AG04450 (cell line): ENCODE measurements around the gene HHIP. TPM values are rescaled to one million over a fixed set of nuclear protein-coding genes. Genes with fewer than 3 reads are reported as not detected.

Experiments used
- CTCF ChIA-PET: fragments of 300-600, 350-600 bp; formaldehyde crosslinking; extraction: SDS; loops from one replicate; lab custom pipeline; 2022; ENCODE audit warnings: antibody characterized with exemption, inconsistent platforms; lab: Charles Lee
- POLR2A ChIA-PET: fragments of 350-600 bp; formaldehyde crosslinking; extraction: SDS; loops from one replicate; lab custom pipeline; 2021; ENCODE audit warnings: antibody characterized with exemption, inconsistent platforms; lab: Yijun Ruan, JAX
- DNase-seq: peaks from one replicate; pipeline ENCODE4 v3.0.0-alpha.2; 2011; ENCODE audit warnings: low read depth, low spot score
- H3K27ac ChIP-seq: one replicate; pipeline ENCODE4 v1.5.1; 2012; ENCODE audit warnings: low read depth, low read length, control low read depth
- H3K27me3 ChIP-seq: one replicate; pipeline ENCODE4 v1.6.0; 2012; ENCODE audit warnings: low read length; ENCODE audit not compliant: control insufficient read depth, insufficient read depth
- H3K4me3 ChIP-seq: 2 replicates; pipeline ENCODE4 v1.5.1; 2011; ENCODE audit warnings: mild to moderate bottlenecking, low read depth, low read length, control low read depth
- H3K9me3 ChIP-seq: 2 replicates; pipeline ENCODE4 v1.5.1; 2012; ENCODE audit warnings: low read length; ENCODE audit not compliant: control insufficient read depth, insufficient read depth
- polyA plus RNA-seq: library from polyadenylated mRNA; depleted of rRNA; stranded (reverse); fragments of >200 nt; gene quantifications from 2 replicates; pipeline ENCODE4 v1.2.3, GENCODE V29; 2011
- TF ChIP-seq, protein P1 (sequence below): IDR thresholded peaks from 2 replicates; pipeline ENCODE4 v1.5.1; 2011; ENCODE audit warnings: low read depth, low read length, control low read depth, inconsistent platforms

HHIP gene
- polyA plus RNA-seq, 1 experiment, result 3.6 TPM

GRCh38 chr4:144653781-144654545 is 8.0 kb downstream of the HHIP start:
- Histone ChIP-seq H3K27ac (no peak overlapping the region), H3K27me3 (no peaks in the 10 kb centered on the region), H3K9me3 (no peaks in the 10 kb centered on the region), H3K4me3 (no peak overlapping the region)
- ChIA-PET POLR2A (no interaction called here), CTCF (interaction anchor here (0.6 kb wide), 1 partner anchor 125 kb away, joined by 3 read pairs; no protein-coding TSS in a partner anchor)
- TF ChIP-seq, protein P1, sequence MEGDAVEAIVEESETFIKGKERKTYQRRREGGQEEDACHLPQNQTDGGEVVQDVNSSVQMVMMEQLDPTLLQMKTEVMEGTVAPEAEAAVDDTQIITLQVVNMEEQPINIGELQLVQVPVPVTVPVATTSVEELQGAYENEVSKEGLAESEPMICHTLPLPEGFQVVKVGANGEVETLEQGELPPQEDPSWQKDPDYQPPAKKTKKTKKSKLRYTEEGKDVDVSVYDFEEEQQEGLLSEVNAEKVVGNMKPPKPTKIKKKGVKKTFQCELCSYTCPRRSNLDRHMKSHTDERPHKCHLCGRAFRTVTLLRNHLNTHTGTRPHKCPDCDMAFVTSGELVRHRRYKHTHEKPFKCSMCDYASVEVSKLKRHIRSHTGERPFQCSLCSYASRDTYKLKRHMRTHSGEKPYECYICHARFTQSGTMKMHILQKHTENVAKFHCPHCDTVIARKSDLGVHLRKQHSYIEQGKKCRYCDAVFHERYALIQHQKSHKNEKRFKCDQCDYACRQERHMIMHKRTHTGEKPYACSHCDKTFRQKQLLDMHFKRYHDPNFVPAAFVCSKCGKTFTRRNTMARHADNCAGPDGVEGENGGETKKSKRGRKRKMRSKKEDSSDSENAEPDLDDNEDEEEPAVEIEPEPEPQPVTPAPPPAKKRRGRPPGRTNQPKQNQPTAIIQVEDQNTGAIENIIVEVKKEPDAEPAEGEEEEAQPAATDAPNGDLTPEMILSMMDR, result no peak
- no peak for DNase-seq

GRCh38 chr4:144655491-144655890 is 9.5 kb downstream of the HHIP start:
- Histone ChIP-seq H3K4me3 (no peak overlapping the region), H3K27me3 (no peaks in the 10 kb centered on the region), H3K27ac (no peak overlapping the region), H3K9me3 (no peaks in the 10 kb centered on the region)
- DNase-seq, result no peak
- ChIA-PET POLR2A (no interaction called here), CTCF (interaction anchor here (0.9 kb wide), 1 partner anchor 9 kb away, joined by 3 read pairs; the partner anchor contains the start of gene HHIP)
- TF ChIP-seq, protein P1, result no peak

GRCh38 chr4:144656850-144657249 is 10.9 kb downstream of the HHIP start:
- Histone ChIP-seq H3K27ac (no peak overlapping the region), H3K9me3 (no peaks in the 10 kb centered on the region), H3K27me3 (no peaks in the 10 kb centered on the region), H3K4me3 (no peak overlapping the region)
- DNase-seq, result no peak
- ChIA-PET POLR2A (no interaction called here), CTCF (no interaction called here)
- TF ChIP-seq, protein P1, result no peak

DNA sequence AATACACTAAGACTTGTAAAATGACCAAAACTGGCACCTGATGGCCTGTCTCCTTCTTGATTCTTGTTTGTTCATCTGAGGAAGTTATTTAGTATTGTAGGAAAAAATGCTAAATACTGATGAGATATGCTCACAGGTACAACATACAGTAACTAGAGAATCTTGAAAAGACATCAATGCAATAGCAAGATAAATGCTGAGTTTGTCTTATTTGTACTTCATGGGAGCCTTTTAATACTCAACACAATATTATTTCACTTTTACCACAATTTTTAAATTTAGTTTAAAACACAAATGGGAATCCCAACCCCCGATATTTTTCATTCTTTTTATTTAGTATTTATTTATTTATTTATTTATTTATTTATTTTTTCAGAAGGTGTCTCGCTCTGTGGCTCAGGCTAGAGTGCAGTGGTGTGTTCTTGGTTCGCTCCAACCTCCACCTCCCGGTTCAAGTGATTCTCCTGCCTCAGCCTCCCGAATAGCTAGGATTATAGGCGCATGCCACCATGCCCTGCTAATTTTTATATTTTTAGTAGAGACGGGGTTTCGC is 12.1 kb downstream of the HHIP start:
- TF ChIP-seq, protein P1, result no peak
- CTCF ChIA-PET, result no interaction called here
- no peaks in the 10 kb centered on the region for H3K27me3 ChIP-seq
- no peak overlapping the region for H3K27ac ChIP-seq
- no peak for DNase-seq
- no peaks in the 10 kb centered on the region for H3K9me3 ChIP-seq
- POLR2A ChIA-PET, result no interaction called here
- no peak overlapping the region for H3K4me3 ChIP-seq

DNA sequence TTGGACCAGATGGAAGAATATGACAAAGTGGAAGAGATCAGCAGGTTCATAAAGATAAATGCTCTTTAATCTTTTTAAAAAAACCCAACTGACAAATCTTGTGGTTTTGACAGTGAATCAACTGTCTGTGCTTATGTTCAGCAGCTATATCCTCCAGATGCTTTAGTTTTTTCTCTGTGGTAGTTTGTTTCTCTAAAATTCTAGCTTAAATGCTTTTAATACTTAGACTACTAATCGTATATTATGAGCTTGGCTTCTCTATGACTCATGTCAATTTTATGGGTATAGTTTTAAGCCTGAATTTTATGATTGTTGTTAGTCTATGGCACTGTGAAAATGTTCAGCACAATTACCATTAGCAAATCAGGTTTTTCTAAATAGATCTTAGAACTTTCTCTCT is 12.9 kb downstream of the HHIP start:
- no peak overlapping the region for H3K4me3 ChIP-seq
- DNase-seq, result no peak
- no peaks in the 10 kb centered on the region for H3K9me3 ChIP-seq
- ChIA-PET POLR2A (no interaction called here), CTCF (interaction anchor here (1.1 kb wide), 1 partner anchor 11 kb away, joined by 3 read pairs; no protein-coding TSS in a partner anchor)
- no peaks in the 10 kb centered on the region for H3K27me3 ChIP-seq
- no peak overlapping the region for H3K27ac ChIP-seq
- TF ChIP-seq, protein P1, result no peak
